GM18498 (cell line): ENCODE measurements around the gene STK39.

Source experiments
- ATAC-seq: cut with Tn5 transposase; IDR thresholded peaks from one replicate; pipeline ENCODE4 v1.9.1; 2021; ENCODE audit warnings: mild to moderate bottlenecking, moderate library complexity; ENCODE audit not compliant: unreplicated experiment

The STK39 gene

GRCh38 chr2:168058675-168059074 is 188.7 kb downstream of the STK39 start:
- ATAC-seq, result no peak

GRCh38 chr2:168056242-168056787 is 191.1 kb downstream of the STK39 start:
- ATAC-seq, result no peak

- ATAC-seq, result no peak
Observed at GRCh38 chr2:168054657-168055056, 192.7 kb downstream of the STK39 start.

GRCh38 chr2:168053676-168054075 is 193.7 kb downstream of the STK39 start:
- ATAC-seq, result no peak

GRCh38 chr2:168052773-168053172 is 194.6 kb downstream of the STK39 start:
- no peak for ATAC-seq

- no peak for ATAC-seq
Observed at GRCh38 chr2:168050377-168050776, 197.0 kb downstream of the STK39 start.

- no peak for ATAC-seq
Observed at GRCh38 chr2:168049609-168050008, 197.8 kb downstream of the STK39 start.

GRCh38 chr2:168047091-168047690 is 200.2 kb downstream of the STK39 start:
- ATAC-seq, result no peak

- ATAC-seq, result no peak
Observed at GRCh38 chr2:168044579-168044978, 202.8 kb downstream of the STK39 start.

- ATAC-seq, result no peak
Observed at GRCh38 chr2:168044176-168044575, 203.2 kb downstream of the STK39 start.

GRCh38 chr2:168042127-168042824 is 205.1 kb downstream of the STK39 start:
- peak; percentile 94 for ATAC-seq

GRCh38 chr2:168039881-168040280 is 207.5 kb downstream of the STK39 start:
- ATAC-seq, result no peak

- no peak for ATAC-seq
Observed at GRCh38 chr2:168037778-168038177, 209.6 kb downstream of the STK39 start.

GRCh38 chr2:168035458-168035857 is 211.9 kb downstream of the STK39 start:
- ATAC-seq, result peak; percentile 52

GRCh38 chr2:168034616-168035015 is 212.8 kb downstream of the STK39 start:
- ATAC-seq, result no peak

GRCh38 chr2:168033966-168034365 is 213.4 kb downstream of the STK39 start:
- no peak for ATAC-seq

GRCh38 chr2:168032091-168032490 is 215.3 kb downstream of the STK39 start:
- no peak for ATAC-seq

- ATAC-seq, result peak; percentile 90
Observed at GRCh38 chr2:168030862-168031624, 216.4 kb downstream of the STK39 start.

GRCh38 chr2:168029071-168029470 is 218.3 kb downstream of the STK39 start:
- ATAC-seq, result no peak

- ATAC-seq, result no peak
Observed at GRCh38 chr2:168028362-168028761, 219.0 kb downstream of the STK39 start.

GRCh38 chr2:168025487-168026202 is 221.8 kb downstream of the STK39 start:
- no peak for ATAC-seq
